ENCODE measurements around the gene EPS15.

GRCh38 chr1:51516649-51517158 lies 2.4 kb downstream of the EPS15 start:
- TF ChIP-seq BHLHE40 (IDR thresholded peaks at IDR 0.05; ENCODE audit: borderline replicate concordance), result no peak
- no peak for TF ChIP-seq HDGF (IDR thresholded peaks at IDR 0.05; ENCODE audit: borderline replicate concordance)
- TF ChIP-seq FOXK2 (IDR thresholded peaks at IDR 0.05), result no peak
- no peak for TF ChIP-seq NFRKB (IDR thresholded peaks at IDR 0.05)
- no peak for TF ChIP-seq SUZ12 (IDR thresholded peaks at IDR 0.05)
- no peak for TF ChIP-seq SP1 (IDR thresholded peaks at IDR 0.05)
- no peak for TF ChIP-seq FOXA1 (IDR thresholded peaks at IDR 0.05)

All from HEK293T (cell line).